GM10847 (cell line): ENCODE results near the gene PKNOX2.

Experiments
- POLR2A ChIP-seq: IDR thresholded peaks from 2 replicates; pipeline ENCODE4 v1.6.1; 2011; ENCODE audit not compliant: insufficient read length; ENCODE audit errors: extremely low read depth

Gene PKNOX2

DNA sequence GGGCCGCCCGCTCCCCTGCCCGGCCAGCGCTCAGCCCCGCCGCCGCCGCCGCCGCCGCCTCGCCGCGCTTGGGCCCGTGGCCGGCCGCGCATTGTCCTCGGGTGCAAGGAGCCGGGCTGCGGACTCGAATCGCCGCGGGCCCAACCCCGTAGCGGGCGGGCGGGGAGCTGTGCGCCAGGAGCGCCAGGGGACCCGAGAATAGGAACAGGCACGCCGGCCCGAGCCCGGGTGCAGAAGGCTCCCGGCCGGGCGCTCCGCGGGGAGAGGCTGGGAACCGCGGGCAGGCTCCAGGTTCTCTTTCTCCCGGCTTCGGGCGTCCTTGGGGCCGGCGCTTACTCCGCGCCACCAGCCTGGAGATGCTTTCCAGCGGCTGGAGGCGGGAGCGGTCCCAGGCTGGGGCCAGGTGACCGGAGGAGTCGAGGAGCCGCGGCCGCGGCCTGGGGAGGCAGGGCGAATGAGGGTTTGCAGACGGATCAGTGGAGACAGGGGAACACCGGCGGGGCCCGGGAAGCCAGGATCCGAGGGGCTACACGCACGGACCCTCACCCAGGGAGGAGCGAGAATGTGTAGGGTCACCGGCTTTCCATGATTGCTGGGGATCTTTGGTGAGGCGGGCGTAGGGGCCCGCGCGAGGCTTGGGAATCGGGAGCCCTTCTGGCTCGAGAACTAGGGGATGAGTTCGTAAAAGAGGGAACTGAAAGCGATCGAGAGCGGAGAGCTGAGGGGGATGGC is 726 bp downstream of the PKNOX2 start:
- no peak for TF ChIP-seq POLR2A

DNA sequence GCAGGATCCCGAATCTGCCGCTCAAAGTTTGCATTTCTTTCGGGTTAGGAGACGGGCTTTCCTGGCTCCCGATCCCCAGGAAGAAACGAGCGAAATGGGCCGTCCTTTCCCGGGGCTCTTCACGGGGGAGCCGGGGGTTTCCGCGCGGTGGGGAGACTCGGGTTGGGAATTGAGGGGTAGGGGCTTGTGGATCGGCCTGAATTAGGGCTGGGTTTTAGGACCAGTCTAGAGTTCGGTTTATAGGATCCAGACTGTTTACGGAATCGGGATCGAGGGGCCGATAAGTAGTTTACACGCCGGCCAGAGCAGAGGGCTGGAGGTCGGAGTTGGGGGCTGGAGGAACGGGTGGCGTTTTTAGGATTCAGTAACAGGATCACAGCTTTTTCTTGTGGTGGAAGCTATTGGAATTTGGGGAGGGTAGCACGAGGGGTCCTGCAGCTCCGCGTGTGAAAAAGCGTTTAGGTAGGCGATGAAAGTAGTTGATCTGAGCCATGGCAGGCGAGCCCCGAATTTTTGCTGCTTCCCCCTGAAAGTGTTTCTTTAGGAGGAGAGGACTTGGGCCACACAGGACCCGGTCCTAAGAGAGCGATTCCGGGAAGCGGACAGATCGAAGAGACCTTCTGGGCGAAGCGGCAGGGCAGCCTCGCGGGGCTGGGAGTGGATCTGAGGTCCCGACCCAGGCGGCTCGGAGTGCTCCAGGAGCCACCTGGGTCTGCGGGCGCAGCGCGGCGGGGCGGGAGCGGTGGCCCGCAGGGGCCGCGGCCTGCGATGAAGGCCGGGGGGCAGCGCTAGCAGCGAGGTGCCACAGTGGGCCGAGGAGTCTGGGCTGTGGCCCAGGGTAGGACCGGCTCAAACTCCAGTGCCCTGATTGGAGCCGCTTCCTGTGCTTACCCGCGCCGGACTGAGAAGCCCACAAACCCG is 1.6 kb downstream of the PKNOX2 start:
- TF ChIP-seq POLR2A = no peak

DNA sequence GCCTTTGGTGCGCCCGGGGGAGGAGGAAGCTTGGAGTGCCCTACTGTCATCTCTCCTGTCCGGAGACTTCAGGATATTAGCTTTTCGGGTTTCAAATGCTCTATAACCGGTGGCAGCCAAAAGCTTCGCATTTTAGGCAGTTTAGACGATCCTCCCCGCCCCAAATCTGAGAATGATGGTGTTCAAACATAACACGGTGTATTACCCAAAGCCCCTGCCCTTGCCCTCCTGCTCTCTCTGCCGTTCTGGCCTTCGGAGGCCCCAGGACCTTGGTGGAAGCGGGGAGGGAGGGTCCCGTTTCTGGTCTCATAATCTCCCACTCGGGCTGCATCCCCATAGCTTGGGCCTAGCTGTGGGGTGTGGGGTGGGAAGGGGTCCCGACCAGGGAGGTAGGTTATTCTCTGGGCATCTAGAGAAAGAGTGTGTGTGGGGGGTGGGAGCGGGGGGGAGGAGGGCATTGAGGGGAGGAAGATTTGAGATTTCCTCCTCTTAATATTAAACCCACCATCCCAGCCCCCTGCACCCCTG is 2.3 kb downstream of the PKNOX2 start:
- TF ChIP-seq POLR2A = no peak

DNA sequence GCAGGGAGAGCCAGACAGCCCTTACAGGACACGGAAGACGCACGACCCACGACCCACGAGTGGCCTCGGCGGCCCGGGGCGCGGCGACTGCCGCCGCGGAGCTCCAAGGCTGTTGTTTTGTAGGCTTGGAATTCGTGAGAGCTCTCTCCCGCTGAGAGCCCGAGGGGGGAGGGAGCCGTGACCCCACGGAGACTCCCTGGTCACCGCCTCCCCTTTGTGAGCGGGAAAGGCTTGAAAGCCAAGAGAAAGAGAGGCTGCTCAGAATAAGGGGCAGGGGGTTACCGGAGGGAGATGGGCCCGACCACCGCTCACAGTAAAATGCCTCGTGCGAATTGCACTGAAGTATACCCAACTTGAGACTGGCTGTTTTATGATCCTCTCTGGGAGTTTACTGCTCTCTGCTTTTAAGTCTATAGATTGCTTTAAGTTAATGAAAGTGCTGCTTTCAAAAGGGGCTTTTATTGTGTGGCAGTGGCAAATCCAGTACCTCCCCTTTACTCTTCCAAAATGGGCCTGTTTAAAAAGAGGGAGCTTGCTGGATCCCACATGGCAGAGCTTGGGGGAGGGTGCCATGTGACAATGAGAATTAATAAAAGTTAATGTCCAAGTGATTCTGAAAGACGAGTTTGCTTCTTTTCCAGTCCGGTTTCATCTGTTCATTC is 2.9 kb downstream of the PKNOX2 start:
- TF ChIP-seq POLR2A = no peak

DNA sequence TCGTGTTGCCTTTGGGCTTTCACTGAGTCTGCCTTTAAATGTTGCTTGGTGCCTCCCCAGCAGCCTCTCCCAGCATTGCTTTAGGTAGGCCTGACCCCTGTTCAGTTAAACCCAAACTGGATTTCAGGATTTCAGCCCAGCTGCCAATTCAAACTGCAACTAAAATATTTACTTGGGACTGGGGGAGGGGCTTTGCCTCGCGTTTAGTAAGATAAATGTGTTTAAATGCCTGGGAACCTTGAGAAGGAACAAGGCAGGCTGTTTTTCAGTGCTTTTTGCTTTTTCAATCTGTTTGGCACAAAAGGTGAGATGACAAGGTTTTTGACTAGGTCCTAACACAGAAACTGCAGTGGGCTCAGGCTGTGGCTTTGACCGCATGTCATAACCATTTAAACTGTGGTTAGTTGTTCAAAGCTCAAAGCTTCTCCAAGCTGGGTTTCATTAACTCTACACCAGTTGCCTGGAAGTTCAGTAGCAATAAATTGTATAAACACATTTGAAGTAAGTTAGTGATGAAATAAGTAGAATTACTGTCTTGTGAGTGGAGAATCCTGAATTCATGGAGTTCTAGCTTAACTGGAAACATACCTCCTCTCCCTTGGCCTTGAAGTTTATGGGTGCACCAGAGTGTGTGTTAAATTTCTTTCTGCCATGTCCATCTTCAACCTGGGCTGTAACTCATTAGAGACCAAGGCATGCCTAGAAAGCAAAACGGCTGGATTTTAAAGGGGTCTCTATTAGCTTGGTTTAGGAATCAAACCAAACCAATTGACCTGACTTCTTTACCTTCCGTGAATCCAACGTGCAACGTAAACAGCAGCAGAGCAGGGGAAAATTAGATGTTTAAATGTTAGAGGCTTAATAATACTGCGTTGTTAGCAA is 3.6 kb downstream of the PKNOX2 start:
- TF ChIP-seq POLR2A = no peak

DNA sequence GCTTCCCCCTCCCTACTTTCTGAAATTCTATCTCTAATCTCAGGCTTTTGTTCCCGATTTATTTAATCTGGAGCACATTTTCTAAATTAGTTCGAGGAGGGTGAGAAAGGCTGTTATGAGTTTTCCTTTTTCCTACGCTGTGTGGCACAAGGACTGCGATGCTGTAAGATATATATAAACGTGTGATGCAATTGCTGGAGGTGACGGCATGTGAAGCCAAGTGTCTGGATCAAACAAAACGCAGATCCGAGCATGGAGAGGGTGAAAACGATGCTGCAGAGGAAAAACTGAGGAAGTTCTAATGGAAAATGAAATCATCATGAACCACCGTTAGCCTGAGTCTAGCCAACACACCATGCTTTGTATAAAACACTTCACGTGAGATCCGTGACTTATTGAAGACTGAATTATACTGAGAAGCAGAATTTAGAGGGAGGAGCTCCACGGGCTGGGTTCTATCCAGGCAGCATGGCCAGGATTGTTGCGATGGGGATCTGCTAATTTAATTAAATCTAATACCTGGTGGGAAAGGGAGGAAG is 4.4 kb downstream of the PKNOX2 start:
- TF ChIP-seq POLR2A = no peak

DNA sequence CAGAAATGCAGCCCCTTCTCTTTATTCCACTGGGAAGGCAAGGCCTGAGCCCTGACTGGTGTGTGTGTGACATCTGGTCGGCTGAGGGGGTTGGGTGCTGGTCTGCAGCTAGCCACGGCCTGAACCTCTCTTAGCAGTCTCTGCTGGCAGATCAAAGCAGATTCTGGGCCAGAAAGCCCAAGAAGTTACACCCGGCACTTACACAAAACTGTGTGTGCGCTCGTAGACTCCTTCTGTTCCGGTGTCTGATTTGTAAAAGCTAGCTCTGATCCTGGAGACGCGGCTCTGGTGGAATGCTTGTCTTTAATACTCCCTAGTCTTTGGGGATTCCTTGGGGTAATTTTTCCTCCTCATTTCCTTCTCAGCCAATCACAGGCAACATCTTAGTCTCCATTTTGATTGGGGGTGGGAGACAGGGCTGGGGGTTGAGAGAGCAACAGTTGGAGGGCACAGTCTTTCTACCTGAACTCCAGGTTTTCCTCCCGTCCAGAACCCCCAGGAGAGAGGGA is 5.5 kb downstream of the PKNOX2 start:
- no peak for TF ChIP-seq POLR2A

DNA sequence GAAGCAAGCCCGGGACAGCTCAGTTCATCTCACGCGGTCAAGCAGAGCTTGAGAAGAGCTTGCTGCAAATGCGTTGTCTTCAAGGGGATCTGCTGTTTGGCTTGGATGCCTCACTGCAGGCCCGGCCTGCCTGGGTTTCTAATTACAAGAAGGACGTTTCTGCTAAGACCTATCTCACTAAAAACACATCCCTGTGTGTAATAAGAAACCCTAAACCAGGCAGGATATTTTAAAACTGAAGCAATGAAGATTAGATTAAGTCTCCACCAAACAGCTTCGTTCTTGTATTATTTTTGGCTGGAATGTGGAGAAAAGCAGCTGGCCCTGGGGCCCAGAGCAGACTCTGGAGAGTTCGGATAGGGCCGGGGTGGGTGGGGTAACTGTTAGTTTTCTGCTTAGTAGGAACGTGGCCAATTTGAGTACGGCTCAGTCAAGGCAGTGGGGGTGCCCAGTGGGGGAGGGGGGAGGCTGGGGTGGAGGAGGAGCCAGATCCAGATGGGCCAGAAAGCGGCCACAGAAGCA is 6.0 kb downstream of the PKNOX2 start:
- TF ChIP-seq POLR2A = no peak

DNA sequence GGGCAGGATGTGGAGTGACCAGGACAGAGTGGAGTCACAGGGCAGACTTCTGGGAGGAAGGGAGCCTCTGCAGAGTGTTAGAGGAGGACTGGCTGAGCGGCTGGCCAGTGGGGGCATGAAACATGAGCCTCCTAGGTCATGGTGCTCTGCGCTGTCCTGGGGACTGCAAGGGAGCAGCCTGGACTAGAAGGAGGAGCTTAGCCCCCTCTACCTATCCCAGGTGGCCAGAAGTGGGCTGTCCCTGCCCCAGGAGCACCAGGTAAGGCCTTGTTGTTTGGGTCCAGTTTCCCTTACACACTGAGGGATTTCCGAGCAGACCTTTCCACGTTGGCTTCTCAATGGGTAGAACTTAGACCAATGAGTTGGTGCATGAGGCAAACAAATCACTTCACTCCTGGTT is 7.4 kb downstream of the PKNOX2 start:
- no peak for TF ChIP-seq POLR2A

DNA sequence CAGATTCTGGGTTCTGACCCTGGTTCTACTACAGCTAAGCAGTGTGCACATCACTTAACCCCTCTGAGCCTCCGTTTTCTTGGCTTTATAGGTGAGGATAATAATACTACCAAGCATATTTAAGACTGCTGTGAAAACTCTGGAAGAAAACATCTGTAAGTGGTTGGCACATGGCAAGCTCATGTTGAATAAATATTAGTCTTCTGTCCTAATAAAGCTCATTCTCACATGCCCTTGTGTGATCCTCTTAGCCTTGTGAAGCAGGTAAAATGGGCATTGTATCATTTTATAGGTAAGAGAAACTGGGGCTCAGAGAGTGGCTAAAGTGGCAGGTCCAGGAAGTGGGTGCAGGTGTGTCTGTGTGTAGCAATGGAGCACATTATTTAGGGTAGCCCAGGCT is 8.5 kb downstream of the PKNOX2 start:
- TF ChIP-seq POLR2A = no peak

DNA sequence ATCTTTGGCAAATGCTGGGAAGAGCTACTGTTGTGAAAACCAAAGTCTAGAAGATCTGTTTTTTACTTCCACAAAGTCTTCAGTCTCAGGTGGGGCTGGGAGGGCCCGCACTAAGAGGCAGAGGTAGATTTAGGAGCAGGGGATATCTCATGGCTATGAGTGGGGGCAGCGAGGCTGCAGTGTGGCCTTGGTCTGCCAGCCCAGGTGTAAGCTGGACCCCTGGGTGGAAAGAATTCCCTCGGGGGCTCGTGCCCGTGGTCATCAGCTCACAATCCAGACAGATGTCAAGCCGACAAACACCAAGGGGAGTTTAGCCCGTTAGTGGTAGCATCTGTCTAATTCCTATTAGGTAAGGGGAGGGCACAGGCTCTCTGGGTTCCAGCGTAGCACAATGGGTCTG is 9.0 kb downstream of the PKNOX2 start:
- TF ChIP-seq POLR2A = no peak

DNA sequence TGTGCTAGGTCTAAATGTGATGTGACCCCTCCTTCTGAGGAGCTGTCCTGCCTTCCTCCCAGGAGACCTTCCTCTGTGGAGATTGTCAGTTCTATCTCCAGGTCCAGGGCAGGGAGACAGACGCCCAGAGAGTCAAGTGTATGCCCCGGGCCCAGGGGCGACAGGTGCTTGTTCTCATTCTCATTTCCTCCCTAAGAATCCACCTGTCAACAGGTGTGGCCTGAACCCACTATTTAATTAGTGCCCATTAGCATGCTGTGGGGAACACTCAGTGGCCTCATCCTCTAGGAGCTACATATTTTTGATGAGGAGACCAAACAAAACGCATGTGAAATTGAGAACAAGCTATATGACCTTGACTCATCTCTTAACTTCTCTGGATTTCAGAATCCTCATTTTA is 9.5 kb downstream of the PKNOX2 start:
- no peak for TF ChIP-seq POLR2A

DNA sequence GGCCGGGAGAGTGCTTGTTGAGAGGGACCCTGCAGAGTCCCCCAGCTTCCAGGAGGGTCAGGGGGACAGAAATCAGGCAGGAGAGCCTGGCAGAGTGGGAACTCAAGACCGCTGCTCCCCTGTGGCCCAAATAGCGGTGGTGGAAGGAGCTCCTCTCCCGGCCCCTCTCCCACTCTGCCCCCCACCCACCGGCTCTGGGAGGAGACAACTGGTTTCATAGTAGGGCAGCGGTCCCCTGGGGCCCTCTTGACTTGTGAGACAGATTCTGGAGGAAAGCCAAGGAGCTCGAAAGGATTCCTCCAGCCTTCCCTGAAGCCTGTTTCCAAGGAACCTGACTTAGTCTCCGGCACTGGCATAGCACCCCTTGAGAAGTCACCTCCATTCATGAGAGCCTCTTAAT is 10.1 kb downstream of the PKNOX2 start:
- no peak for TF ChIP-seq POLR2A

DNA sequence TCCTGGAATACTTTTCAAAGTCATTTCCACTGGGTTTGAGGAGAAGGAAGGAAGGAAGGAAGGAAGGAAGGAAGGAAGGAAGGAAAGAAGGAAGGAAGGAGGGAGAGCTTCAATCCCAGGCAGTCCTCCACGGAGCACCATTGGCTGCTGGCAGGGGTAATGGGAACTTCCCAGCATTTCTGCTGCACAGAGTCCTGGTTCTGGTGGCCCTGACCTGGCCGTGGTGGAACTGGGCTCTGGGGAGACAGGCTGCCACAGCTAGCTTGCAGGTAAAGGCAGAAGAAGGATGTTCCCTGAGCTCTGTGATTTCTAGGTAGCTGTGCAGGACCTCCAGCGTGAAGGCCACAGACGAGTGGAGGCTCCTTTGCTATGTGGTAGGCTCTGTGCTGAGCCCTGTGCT is 10.6 kb downstream of the PKNOX2 start:
- TF ChIP-seq POLR2A = no peak
